ENCODE measurements around the gene FZR1.

The FZR1 gene

GRCh38 chr19:3496392-3497273 lies 9.5 kb upstream of the FZR1 start:
- TF ChIP-seq CTCF (IDR thresholded peaks at IDR 0.05; ENCODE audit: control insufficient read depth, insufficient read depth, low read depth, low read length, missing control alignments), result no peak
- no peak overlapping the region for H3K4me3 ChIP-seq (ENCODE audit: control insufficient read depth, low read depth, low read length)
- no peak for DNase-seq (ENCODE audit: low read depth)

DNA sequence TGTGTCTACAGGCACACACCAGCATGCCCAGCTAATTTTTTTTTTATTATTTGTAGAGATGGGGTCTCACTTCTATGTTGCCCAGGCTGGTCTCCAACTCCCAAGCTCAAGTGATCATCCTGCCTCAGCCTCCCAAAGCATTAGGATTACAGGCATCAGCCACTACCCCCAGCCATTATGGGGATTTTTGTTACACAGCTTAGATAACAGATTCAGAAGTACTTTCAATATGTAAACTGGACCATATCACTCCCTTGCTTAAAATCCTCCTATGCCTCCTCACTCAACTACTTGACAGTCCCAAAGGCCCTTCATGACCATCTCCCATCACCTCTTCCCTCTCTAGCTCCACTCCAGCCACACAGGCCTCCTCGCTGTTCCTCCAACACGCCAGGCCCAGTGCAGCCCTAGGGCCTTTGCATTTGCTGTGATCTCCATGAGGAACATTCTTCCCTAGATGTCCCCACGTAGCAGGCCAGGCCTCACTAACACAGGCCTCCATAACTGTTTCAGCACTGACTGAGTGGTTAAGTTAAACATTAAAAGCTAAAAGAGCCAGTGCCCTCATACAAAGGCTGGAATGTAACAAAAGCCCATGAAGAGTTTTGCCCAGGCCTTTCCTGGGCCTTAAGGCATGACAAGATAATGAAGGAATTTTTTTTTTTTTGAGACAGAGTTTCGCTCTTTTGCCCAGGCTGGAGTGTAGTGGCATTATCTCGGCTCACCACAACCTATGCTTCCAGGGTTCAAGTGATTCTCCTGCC lies 8.2 kb upstream of the FZR1 start:
- no peak for TF ChIP-seq CTCF (IDR thresholded peaks at IDR 0.05; ENCODE audit: control insufficient read depth, insufficient read depth, low read depth, low read length, missing control alignments)
- no peak for DNase-seq (ENCODE audit: low read depth)
- no peak overlapping the region for H3K4me3 ChIP-seq (ENCODE audit: control insufficient read depth, low read depth, low read length)

DNA sequence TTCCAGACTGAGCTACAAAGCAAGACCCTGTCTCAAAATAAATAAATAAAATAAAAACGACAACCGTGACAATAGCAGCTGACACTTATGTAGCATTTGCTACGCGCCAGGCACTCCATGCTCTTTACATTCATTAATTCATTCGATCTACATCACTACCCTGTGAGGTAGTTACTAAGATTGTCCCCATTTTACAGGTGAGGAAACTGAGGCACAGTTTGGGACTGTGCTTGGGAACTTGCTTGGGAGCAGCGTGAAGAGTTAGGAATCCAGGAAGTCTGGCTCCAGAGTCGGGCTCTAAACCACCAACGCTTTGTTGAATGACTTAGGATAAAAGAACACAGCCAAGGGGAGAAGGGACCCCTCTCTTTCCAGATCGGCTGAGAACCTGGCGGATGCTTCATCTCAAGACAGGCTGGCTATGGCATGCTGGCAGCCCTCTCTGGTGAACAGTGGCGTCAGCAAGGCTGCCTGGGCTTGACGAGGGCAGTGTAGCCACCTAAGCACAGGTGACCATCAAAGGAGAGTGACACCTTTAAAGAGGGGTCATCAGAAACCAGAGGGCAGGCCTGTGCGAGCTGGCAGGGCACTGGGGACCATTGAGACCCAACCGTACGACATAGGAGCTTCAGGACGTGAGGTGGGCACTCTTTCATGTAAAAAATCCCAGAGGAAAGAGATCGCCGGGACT lies 6.2 kb upstream of the FZR1 start:
- peak overlapping the region; percentile 86 for H3K4me3 ChIP-seq (ENCODE audit: control insufficient read depth, low read depth, low read length)
- no peak for DNase-seq (ENCODE audit: low read depth)
- no peak for TF ChIP-seq CTCF (IDR thresholded peaks at IDR 0.05; ENCODE audit: control insufficient read depth, insufficient read depth, low read depth, low read length, missing control alignments)

DNA sequence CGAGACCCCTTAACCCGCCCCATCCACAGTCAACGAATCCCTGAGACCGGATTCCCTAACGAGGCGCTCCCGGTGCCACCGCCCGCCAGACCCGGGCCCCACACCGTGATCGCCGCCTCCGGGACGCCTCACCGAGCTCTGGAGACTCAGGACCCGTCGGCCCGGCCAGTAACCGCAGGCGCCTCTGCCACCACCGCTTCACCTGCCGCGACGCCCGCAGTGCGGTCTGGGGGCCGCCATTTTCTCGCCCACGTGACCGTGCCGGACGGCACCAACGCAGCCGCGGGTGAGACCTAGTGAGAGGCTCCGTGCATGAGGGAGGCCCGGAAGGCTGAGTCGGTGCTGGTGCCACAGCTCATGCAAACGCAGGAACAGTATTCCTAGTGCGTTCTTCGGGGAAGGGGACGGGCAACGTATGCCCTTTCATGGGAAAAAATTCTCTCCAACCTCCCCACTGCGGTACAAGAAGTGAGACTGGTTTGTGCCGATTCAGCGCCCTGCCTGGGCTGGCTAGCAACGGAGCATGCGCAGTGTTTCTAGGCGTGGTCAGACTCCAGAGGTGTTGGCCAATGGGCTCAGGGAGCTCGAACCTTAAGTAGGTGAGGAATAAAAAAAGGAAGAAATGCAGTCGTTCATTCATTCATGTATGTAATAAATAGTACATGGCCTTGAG lies 5.5 kb upstream of the FZR1 start, which contains the start of gene DOHH:
TSS of gene DOHH (minus strand) at position 246 of the 673 bp plus-strand sequence. CDS start 3,860 bp downstream, outside the sequence.
- no peak for TF ChIP-seq CTCF (IDR thresholded peaks at IDR 0.05; ENCODE audit: control insufficient read depth, insufficient read depth, low read depth, low read length, missing control alignments)
- H3K4me3 ChIP-seq (ENCODE audit: control insufficient read depth, low read depth, low read length), result peak within 1 kb of the TSS; percentile 86
- DNase-seq (ENCODE audit: low read depth), result peak; percentile 84

DNA sequence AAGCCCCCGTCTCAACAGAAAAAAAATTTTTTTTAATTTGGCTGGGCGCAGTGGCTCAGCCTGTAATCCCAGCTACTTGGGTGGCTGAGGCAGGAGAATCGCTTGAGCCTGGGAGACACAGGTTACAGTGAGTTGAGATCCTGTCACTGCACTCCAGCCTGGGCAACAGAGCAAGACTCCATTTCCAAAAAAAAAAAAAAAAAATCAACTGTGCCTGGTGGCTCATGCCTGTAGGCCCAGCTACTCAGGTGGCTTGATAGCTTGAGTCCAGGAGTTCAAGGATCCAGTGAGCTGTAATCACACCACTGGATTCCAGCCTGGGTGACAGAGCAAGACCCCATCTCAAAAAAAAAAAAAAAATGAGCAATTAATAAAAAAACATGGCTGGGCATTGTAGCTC lies 4.3 kb upstream of the FZR1 start:
- no peak for DNase-seq (ENCODE audit: low read depth)
- no peak overlapping the region for H3K4me3 ChIP-seq (ENCODE audit: control insufficient read depth, low read depth, low read length)
- TF ChIP-seq CTCF (IDR thresholded peaks at IDR 0.05; ENCODE audit: control insufficient read depth, insufficient read depth, low read depth, low read length, missing control alignments), result no peak

Data from AG09309 (cell line).